ENCODE results near the gene RPUSD3. TPM values are rescaled to one million over a fixed set of nuclear protein-coding genes. Genes with fewer than 3 reads are reported as not detected.

Gene RPUSD3
- total RNA-seq, 6 experiments from 2014 or later, result 35.4 to 42.3 (median 38.2) TPM

DNA sequence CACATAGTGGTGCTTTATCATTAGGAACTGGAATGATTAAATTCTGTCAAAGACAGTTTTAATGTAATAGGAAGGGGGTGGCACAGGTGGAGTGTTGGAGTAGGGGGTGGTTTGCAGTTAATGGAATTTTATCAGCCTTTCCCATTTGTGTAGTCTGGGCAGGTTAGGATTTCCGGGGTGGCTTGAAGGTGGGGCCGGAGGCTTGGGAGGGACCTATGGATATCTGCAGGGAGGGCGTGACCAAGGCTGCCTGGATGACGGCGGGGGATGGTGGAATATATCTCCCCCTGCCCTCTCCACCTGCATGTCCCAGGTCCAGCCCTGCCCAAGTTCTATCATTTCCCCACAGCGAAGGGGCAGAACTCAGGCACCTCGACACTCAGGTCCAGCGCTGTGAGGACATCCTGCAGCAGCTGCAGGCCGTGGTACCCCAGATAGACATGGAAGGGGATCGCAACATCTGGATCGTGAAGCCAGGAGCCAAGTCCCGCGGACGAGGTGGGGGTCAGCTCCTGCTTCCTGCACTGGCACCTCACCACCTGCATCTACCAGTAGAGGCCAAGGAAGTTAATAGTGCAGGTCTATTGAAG, 18.3 kb downstream of the RPUSD3 start:
- H3K4me1 Mint-ChIP-seq (ENCODE audit: low read depth), result no peaks in the 10 kb centered on the region
- H3K27me3 Mint-ChIP-seq (ENCODE audit: insufficient read depth), result peaks cover 2% of the 10 kb centered on the region; the same call in 1 of the 2 replicates
- TF ChIP-seq, protein P1, sequence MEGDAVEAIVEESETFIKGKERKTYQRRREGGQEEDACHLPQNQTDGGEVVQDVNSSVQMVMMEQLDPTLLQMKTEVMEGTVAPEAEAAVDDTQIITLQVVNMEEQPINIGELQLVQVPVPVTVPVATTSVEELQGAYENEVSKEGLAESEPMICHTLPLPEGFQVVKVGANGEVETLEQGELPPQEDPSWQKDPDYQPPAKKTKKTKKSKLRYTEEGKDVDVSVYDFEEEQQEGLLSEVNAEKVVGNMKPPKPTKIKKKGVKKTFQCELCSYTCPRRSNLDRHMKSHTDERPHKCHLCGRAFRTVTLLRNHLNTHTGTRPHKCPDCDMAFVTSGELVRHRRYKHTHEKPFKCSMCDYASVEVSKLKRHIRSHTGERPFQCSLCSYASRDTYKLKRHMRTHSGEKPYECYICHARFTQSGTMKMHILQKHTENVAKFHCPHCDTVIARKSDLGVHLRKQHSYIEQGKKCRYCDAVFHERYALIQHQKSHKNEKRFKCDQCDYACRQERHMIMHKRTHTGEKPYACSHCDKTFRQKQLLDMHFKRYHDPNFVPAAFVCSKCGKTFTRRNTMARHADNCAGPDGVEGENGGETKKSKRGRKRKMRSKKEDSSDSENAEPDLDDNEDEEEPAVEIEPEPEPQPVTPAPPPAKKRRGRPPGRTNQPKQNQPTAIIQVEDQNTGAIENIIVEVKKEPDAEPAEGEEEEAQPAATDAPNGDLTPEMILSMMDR (IDR thresholded peaks at IDR 0.05), result no peak
- DNase-seq, result no peak
- no peaks in the 10 kb centered on the region for H3K9me3 Mint-ChIP-seq
- H3K36me3 Mint-ChIP-seq (ENCODE audit: low read depth), result no peaks in the 10 kb centered on the region; the same call in 1 of the 2 replicates
- H3K4me3 Mint-ChIP-seq, result no peak overlapping the region
- H3K27ac Mint-ChIP-seq, result no peak overlapping the region

DNA sequence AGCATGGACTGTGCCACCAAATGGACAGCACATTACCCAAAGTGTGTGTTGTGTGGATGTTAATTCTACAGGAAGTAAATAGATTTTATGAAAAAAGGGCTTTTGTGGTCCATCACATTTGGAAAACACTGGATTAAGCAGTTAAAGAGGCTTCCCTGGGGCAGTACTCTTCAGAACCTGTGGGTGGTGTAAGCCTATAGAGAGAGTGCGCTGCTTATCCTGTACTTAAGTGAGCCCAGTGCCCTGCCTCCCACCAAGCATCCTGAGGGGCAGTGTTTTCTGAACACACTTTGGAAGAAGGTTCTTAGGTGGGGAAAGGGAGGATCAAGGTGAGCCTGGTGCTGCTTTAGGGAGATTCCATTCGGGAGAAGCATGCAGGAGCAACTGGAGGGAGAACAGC, 22.9 kb downstream of the RPUSD3 start:
- TF ChIP-seq, protein P1 (IDR thresholded peaks at IDR 0.05), result peak; percentile 64
- Mint-ChIP-seq H3K27me3 (ENCODE audit: insufficient read depth) (no peaks in the 10 kb centered on the region; the same call in 1 of the 2 replicates), H3K4me3 (no peak overlapping the region), H3K4me1 (ENCODE audit: low read depth) (no peaks in the 10 kb centered on the region), H3K27ac (no peak overlapping the region), H3K36me3 (ENCODE audit: low read depth) (no peaks in the 10 kb centered on the region), H3K9me3 (no peaks in the 10 kb centered on the region)
- DNase-seq, result no peak

DNA sequence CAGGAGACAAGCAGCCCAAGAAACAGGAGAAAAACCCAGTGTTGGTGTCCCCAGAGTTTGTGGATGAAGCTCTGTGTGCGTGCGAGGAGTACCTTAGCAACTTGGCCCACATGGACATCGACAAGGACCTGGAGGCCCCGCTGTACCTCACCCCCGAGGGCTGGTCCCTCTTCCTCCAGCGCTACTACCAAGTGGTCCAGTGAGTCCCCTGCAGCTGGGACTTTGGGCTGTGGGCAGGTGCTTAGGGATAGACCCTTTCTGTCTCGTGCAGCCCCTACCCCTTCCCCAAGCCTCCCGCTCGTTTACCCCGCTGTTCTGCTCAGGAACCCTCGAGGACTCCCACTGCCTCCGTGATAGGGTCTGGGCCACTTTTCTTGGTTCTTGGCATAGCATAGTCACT, 23.3 kb downstream of the RPUSD3 start:
- TF ChIP-seq, protein P1 (IDR thresholded peaks at IDR 0.05), result no peak
- Mint-ChIP-seq H3K27ac (no peak overlapping the region), H3K4me3 (no peak overlapping the region), H3K36me3 (ENCODE audit: low read depth) (no peaks in the 10 kb centered on the region), H3K4me1 (ENCODE audit: low read depth) (no peaks in the 10 kb centered on the region), H3K9me3 (no peaks in the 10 kb centered on the region), H3K27me3 (ENCODE audit: insufficient read depth) (no peaks in the 10 kb centered on the region; the same call in 1 of the 2 replicates)
- DNase-seq, result no peak

DNA sequence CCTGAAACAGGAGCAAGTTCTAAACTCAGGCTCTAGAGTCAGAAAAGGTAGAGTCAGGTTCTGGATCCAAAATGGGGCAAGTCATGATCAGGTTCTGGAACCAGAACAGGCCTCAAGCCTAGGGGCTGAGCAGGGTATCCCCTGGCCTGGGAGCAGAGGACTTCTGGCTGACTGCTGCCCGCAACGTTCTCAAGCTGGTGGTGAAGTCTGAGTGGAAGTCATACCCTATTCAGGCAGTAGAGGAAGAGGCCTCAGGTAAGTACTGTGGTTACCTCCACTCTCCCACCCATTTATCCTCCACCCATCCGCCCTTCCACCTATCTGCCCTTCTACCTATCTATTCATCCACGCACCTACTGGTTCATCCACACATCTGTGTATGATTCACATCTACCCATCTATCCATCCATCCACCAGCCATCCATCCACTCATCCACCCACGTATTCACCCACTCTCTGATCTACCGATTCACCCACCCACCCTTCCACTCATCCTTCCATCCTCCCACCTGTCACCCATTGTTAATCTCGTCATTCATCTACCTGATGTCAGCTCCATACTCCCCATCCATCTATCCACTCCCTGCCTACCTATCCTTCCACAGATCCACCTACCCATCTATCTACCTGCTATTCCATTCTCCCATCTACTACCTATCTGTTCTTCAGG, 25.0 kb downstream of the RPUSD3 start:
- Mint-ChIP-seq H3K4me3 (no peak overlapping the region), H3K9me3 (no peaks in the 10 kb centered on the region), H3K27ac (no peak overlapping the region), H3K27me3 (ENCODE audit: insufficient read depth) (no peaks in the 10 kb centered on the region; the same call in 1 of the 2 replicates), H3K4me1 (ENCODE audit: low read depth) (no peaks in the 10 kb centered on the region), H3K36me3 (ENCODE audit: low read depth) (no peaks in the 10 kb centered on the region)
- TF ChIP-seq, protein P1 (IDR thresholded peaks at IDR 0.05), result no peak
- DNase-seq, result no peak

DNA sequence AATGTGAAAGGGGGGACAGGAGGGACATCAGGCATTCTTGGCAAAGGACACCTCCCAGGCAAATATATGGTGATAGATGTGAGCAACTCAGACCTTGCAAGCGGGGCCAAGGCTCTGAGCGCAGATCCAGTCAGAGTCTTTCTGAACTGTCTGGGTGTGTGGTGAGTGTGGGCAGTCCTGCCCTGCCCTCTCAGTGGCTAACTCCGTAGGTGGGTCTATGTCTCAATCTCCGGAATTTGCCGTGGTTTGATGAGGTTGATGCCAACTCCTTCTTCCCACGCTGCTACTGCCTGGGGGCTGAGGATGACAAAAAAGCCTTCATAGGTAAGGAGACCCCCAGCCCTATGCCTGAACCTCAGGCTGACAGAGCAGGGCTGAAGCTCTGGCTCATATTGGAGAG, 26.4 kb downstream of the RPUSD3 start:
- Mint-ChIP-seq H3K4me1 (ENCODE audit: low read depth) (no peaks in the 10 kb centered on the region), H3K36me3 (ENCODE audit: low read depth) (0 out of 2 replicates have a peak, but pooled peaks cover 9% of the 10 kb centered on the region), H3K9me3 (no peaks in the 10 kb centered on the region), H3K4me3 (no peak overlapping the region), H3K27ac (no peak overlapping the region), H3K27me3 (ENCODE audit: insufficient read depth) (no peaks in the 10 kb centered on the region; the same call in 1 of the 2 replicates)
- no peak for DNase-seq
- TF ChIP-seq, protein P1 (IDR thresholded peaks at IDR 0.05), result no peak

All from HFFc6 (cell line).